ENCODE measurements around the gene TRPM2.

The TRPM2 gene

DNA sequence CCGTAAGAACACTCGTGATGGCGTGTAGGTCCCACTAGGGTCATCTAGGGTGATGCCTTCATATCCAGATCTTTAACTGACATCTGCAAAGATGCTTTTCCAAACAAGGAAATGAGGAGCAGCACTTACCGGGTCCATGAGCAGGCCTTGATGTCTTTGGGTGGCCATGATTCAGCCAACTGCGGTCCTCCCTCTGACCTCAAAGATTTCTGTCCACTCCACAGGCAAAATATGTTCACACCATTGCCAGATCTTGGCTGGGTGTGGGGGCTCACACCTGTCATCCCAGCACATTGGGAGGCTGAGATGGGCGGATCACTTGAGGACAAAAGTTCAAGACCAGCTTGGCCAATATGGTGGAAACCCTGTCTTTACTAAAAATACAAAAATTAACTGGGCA, 18.2 kb downstream of the TRPM2 start:
- DNase-seq (ENCODE audit: low read depth), result no peak
- H3K4me3 ChIP-seq (ENCODE audit: low read depth, low read length), result no peak overlapping the region
- TF ChIP-seq MYC (IDR thresholded peaks at IDR 0.05; ENCODE audit: low read depth, low read length), result no peak
- TF ChIP-seq, protein P1, sequence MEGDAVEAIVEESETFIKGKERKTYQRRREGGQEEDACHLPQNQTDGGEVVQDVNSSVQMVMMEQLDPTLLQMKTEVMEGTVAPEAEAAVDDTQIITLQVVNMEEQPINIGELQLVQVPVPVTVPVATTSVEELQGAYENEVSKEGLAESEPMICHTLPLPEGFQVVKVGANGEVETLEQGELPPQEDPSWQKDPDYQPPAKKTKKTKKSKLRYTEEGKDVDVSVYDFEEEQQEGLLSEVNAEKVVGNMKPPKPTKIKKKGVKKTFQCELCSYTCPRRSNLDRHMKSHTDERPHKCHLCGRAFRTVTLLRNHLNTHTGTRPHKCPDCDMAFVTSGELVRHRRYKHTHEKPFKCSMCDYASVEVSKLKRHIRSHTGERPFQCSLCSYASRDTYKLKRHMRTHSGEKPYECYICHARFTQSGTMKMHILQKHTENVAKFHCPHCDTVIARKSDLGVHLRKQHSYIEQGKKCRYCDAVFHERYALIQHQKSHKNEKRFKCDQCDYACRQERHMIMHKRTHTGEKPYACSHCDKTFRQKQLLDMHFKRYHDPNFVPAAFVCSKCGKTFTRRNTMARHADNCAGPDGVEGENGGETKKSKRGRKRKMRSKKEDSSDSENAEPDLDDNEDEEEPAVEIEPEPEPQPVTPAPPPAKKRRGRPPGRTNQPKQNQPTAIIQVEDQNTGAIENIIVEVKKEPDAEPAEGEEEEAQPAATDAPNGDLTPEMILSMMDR (IDR thresholded peaks at IDR 0.05; ENCODE audit: low read depth, low read length), result no peak
- no peak for TF ChIP-seq POLR2A (IDR thresholded peaks at IDR 0.05; ENCODE audit: extremely low read depth, insufficient read length)
- TF ChIP-seq, protein P2, sequence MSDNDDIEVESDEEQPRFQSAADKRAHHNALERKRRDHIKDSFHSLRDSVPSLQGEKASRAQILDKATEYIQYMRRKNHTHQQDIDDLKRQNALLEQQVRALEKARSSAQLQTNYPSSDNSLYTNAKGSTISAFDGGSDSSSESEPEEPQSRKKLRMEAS (IDR thresholded peaks at IDR 0.05; ENCODE audit: low read depth, low read length), result no peak

DNA sequence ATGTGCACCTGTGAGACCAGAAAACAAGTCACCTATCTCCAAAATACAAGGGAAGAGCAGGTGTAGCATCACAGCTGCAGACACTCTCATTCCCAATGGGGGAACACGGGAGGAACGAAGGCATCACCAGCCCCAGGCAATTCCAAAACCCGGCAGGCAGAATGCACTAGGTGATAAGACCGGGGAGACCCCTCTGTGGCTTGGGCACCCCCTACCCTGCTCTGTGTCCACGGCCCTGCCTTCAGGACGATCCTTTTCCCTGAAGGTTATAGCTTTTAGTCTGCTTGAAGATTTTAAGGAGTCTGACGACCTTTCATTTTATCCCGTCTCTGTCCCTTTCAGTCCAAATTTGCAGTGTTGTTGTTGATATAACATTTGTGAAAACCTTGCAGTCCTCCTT, 19.2 kb downstream of the TRPM2 start:
- H3K4me3 ChIP-seq (ENCODE audit: low read depth, low read length), result no peak overlapping the region
- DNase-seq (ENCODE audit: low read depth), result no peak
- TF ChIP-seq MYC (IDR thresholded peaks at IDR 0.05; ENCODE audit: low read depth, low read length) (no peak), POLR2A (IDR thresholded peaks at IDR 0.05; ENCODE audit: extremely low read depth, insufficient read length) (no peak)
- TF ChIP-seq, protein P2 (IDR thresholded peaks at IDR 0.05; ENCODE audit: low read depth, low read length), result no peak
- TF ChIP-seq, protein P1 (IDR thresholded peaks at IDR 0.05; ENCODE audit: low read depth, low read length), result no peak

DNA sequence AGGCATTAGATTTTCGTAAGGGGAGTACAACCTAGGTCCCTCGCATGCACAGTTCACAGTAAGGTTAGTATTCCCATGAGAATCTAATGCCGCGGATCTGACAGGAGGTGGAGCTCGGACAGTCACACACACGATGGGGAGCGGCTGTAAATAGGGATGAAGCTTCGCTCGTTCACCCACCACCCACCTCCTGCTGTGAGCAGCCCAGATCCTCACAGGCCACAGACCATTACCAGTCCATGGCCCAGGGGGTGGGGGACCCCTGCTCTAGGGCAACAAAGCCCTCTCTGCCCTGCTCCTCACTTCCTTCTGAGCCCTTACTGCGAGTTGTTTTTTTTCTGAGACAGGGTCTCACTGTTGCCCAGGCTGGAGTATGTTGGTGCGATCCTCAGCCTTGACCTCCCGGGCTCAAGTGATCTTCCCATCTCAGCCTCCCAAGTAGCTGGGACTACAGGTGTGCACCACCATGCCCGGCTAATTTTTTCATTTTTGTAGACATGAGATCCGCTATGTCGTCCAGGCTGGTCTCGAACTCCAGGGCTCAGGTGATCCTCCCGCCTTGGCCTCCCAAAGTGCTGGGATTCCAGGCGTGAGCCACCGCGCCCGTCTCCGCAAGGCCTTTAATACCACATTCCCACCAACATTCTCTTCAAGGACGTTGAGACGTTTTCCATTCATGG, 21.3 kb downstream of the TRPM2 start:
- H3K4me3 ChIP-seq (ENCODE audit: low read depth, low read length), result no peak overlapping the region
- no peak for DNase-seq (ENCODE audit: low read depth)
- TF ChIP-seq, protein P1 (IDR thresholded peaks at IDR 0.05; ENCODE audit: low read depth, low read length), result no peak
- TF ChIP-seq, protein P2 (IDR thresholded peaks at IDR 0.05; ENCODE audit: low read depth, low read length), result no peak
- no peak for TF ChIP-seq MYC (IDR thresholded peaks at IDR 0.05; ENCODE audit: low read depth, low read length)
- no peak for TF ChIP-seq POLR2A (IDR thresholded peaks at IDR 0.05; ENCODE audit: extremely low read depth, insufficient read length)

DNA sequence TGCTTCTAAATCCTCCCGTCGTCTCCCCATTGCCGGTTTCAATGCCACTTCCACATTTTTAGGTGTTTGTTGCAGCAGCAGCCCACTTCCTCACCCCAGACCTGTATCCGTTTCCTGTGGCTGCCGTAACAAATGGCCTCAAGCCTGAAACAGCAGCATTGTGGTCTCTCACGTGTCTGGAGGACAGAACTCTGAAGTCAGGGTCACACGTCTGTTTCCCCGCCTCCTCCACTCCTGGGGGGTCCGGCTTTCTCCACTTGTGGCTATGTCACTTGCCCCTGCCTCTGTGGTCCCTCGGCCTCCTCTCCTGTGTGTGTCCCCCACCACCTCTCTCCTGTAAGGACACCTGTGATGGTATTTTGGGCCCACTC, 21.8 kb downstream of the TRPM2 start:
- no peak for TF ChIP-seq POLR2A (IDR thresholded peaks at IDR 0.05; ENCODE audit: extremely low read depth, insufficient read length)
- TF ChIP-seq, protein P2 (IDR thresholded peaks at IDR 0.05; ENCODE audit: low read depth, low read length), result peak; percentile 73
- TF ChIP-seq MYC (IDR thresholded peaks at IDR 0.05; ENCODE audit: low read depth, low read length), result peak; percentile 53
- TF ChIP-seq, protein P1 (IDR thresholded peaks at IDR 0.05; ENCODE audit: low read depth, low read length), result no peak
- H3K4me3 ChIP-seq (ENCODE audit: low read depth, low read length), result no peak overlapping the region
- DNase-seq (ENCODE audit: low read depth), result peak; percentile 73

DNA sequence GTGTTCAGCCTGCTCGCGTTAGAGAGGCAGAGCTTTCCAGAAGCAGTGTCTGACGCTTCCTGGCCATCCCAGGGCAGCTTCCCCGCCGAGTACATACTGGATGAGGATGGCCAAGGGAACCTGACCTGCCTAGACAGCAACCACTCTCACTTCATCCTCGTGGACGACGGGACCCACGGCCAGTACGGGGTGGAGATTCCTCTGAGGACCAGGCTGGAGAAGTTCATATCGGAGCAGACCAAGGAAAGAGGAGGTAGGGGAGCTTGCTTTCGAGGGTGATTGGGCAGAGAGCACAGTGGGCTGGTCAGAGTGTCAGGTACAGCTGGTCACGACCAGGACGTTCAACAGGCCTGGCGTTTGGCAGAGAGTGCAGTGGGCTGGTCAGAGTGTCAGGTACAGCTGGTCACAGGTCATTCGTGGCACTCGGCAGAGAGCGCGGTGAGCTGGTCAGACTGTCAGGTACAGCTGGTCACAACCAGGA, 22.4 kb downstream of the TRPM2 start:
- TF ChIP-seq, protein P1 (IDR thresholded peaks at IDR 0.05; ENCODE audit: low read depth, low read length), result no peak
- TF ChIP-seq, protein P2 (IDR thresholded peaks at IDR 0.05; ENCODE audit: low read depth, low read length), result no peak
- no peak for TF ChIP-seq POLR2A (IDR thresholded peaks at IDR 0.05; ENCODE audit: extremely low read depth, insufficient read length)
- no peak for TF ChIP-seq MYC (IDR thresholded peaks at IDR 0.05; ENCODE audit: low read depth, low read length)
- no peak overlapping the region for H3K4me3 ChIP-seq (ENCODE audit: low read depth, low read length)
- DNase-seq (ENCODE audit: low read depth), result no peak

All from NB4 (cell line).